COLO668 (cell line): ENCODE measurements around the gene PPP2R2C.

Source experiments
- DNase-seq: peaks from one replicate; lab custom pipeline; 2025; ENCODE audit not compliant: unreplicated experiment; lab: John Stamatoyannopoulos, UW

PPP2R2C gene

GRCh38 chr4:6316461-6317003, 155.9 kb downstream of the PPP2R2C start:
- DNase-seq = no peak

DNA sequence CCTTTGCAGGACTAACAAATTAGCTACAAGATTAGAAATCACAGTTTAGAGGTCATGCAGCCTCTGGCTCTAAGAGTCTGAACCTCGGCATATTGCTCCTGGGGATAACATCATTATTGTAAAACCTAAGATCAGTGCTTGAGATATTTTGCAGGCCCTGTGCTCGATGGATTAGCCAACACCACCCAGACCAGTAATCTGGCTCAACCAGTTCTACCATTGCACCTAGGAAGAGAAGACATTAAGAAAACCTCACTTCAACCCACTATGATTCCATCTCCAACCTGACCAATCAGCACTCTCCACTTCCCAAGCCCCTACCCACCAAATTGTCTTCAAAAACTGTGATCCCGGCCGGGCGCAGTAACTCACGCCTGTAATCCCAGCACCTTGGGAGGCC, 159.2 kb downstream of the PPP2R2C start:
- DNase-seq = no peak

DNA sequence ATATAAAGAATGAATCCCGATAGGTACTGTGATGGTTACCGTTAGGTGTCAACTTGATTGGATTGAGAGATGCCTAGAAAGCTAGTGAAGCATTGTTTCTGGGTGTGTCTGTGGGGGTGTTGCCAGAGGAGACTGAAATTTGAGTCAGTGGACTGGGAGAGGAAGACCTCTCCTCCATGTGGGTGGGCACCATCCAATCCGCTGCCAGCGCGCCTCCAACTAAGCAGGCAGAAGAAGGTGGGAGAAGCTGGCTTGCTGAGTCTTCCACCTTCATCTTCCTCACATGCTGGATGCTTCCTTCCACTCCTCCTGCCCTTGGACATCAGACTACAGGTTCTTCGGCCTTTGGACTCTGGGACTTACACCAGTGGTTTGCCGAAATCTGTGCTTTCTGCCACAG, 162.6 kb downstream of the PPP2R2C start:
- DNase-seq = no peak

DNA sequence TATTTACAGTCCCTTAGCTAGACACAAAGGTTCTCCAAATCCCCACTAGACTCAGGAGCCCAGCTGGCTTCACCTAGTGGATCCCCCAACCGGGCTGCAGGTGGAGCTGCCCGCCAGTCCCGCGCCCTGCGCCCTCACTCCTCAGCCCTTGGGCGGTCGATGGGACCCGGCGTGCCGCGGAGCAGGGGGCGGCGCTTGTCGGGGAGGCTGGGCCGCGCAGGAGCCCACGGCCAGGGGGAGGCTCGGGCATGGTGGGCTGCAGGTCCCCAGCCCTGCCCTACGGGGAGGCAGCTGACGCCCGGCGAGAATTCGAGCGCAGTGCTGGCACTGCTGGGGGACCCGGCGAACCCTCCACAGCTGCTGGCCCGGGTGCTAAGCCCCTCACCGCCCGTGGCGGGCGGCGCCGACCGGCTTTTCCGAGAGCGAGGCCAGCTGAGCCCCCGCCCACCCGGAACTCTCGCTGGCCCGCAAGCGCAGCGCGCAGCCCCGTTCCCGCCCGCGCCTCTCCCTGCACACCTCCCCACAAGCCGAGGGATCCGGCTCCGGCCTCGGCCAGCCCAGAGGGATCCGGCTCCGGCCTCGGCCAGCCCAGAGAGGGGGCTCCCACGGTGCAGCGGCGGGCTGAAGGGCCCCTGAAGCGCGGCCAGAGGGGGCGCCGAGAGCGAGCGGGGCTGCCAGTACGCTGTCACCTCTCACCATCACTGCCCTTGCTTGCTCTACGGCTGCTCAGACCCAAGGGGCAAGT, 163.3 kb downstream of the PPP2R2C start:
- peak; percentile 62 for DNase-seq

GRCh38 chr4:6307891-6308290, 164.5 kb downstream of the PPP2R2C start:
- no peak for DNase-seq

- DNase-seq = no peak
Observed at GRCh38 chr4:6307230-6307629, 165.2 kb downstream of the PPP2R2C start.

GRCh38 chr4:6306299-6306698, 166.1 kb downstream of the PPP2R2C start:
- no peak for DNase-seq

DNA sequence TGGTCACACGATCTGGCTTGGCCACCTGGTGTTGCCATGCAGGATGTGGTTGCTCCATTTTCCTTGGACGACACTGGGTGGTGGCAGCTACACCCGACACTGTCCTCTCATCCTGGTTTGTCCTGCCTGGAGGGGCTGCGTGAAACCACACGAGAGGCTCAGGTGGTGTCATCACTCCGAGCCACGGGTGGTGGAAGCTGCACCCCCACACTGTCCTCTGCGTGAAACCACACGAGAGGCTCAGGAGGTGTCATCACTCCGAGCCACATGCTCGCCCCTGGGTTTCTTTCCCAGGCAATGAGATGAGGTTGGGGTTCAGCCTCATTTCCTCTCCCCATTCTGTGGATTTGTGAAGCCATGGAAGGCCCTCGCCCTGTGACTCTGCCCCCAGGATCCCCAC, 168.5 kb downstream of the PPP2R2C start:
- no peak for DNase-seq

GRCh38 chr4:6302869-6303268, 169.5 kb downstream of the PPP2R2C start:
- DNase-seq = no peak

DNA sequence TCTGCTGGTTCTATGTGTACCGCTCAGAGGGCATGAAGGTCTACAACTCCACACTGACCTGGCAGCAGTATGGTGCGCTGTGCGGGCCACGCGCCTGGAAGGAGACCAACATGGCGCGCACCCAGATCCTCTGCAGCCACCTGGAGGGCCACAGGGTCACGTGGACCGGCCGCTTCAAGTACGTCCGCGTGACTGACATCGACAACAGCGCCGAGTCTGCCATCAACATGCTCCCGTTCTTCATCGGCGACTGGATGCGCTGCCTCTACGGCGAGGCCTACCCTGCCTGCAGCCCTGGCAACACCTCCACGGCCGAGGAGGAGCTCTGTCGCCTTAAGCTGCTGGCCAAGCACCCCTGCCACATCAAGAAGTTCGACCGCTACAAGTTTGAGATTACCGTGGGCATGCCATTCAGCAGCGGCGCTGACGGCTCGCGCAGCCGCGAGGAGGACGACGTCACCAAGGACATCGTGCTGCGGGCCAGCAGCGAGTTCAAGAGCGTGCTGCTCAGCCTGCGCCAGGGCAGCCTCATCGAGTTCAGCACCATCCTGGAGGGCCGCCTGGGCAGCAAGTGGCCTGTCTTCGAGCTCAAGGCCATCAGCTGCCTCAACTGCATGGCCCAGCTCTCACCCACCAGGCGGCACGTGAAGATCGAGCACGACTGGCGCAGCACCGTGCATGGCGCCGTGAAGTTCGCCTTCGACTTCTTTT, 170.5 kb downstream of the PPP2R2C start:
- DNase-seq = no peak

DNA sequence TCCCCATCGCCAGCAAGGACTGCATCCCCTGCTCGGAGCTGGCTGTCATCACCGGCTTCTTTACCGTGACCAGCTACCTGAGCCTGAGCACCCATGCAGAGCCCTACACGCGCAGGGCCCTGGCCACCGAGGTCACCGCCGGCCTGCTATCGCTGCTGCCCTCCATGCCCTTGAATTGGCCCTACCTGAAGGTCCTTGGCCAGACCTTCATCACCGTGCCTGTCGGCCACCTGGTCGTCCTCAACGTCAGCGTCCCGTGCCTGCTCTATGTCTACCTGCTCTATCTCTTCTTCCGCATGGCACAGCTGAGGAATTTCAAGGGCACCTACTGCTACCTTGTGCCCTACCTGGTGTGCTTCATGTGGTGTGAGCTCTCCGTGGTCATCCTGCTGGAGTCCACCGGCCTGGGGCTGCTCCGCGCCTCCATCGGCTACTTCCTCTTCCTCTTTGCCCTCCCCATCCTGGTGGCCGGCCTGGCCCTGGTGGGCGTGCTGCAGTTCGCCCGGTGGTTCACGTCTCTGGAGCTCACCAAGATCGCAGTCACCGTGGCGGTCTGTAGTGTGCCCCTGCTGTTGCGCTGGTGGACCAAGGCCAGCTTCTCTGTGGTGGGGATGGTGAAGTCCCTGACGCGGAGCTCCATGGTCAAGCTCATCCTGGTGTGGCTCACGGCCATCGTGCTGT, 171.2 kb downstream of the PPP2R2C start:
- DNase-seq = no peak

GRCh38 chr4:6300359-6300758, 172.1 kb downstream of the PPP2R2C start:
- DNase-seq = no peak

- DNase-seq = no peak
Observed at GRCh38 chr4:6299875-6300274, 172.5 kb downstream of the PPP2R2C start.

GRCh38 chr4:6298852-6299251, 173.6 kb downstream of the PPP2R2C start:
- no peak for DNase-seq

DNA sequence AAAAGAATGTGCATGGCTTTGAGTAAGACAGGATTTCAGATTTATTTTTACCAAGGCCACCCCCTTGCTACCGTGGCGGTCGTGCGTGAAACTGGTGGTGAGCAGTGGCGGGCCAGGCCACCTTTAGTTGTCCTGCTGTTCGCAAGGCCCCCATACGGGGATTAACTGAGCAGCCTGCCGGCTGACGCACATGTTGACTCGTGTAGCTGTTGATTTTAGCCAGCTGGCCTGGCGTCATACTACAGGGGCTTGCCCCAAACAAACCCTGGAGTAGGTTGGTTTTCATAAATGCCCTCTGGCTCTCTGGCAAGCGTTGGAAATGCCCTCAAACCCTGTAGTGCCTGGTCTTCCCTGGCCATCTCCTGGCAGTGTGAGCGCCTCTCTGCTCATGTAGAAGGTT, 174.4 kb downstream of the PPP2R2C start:
- no peak for DNase-seq

- DNase-seq = no peak
Observed at GRCh38 chr4:6297266-6297815, 175.1 kb downstream of the PPP2R2C start.

GRCh38 chr4:6296026-6296425, 176.4 kb downstream of the PPP2R2C start:
- no peak for DNase-seq

DNA sequence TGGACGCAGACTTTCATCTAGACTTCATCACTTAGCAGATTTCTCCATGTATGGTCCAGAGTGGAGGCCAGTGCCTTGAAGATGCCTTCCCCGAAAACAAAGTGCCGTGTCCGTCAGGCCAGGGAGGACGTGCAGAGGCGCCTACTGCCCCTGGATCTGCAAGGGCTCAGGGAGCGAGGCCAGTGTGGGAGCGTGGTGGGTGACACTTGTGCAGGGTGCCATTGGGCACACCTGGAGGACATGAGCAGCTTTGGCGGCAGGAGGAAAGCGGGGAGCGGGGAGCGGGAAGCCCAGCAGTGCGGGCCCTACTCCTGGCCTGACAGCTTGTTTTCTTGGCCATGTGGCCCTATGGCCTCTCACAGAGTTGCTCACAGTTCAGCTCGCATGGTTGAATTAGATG, 176.9 kb downstream of the PPP2R2C start:
- no peak for DNase-seq

- no peak for DNase-seq
Observed at GRCh38 chr4:6294705-6295421, 177.6 kb downstream of the PPP2R2C start.

- no peak for DNase-seq
Observed at GRCh38 chr4:6293661-6294060, 178.8 kb downstream of the PPP2R2C start.

DNA sequence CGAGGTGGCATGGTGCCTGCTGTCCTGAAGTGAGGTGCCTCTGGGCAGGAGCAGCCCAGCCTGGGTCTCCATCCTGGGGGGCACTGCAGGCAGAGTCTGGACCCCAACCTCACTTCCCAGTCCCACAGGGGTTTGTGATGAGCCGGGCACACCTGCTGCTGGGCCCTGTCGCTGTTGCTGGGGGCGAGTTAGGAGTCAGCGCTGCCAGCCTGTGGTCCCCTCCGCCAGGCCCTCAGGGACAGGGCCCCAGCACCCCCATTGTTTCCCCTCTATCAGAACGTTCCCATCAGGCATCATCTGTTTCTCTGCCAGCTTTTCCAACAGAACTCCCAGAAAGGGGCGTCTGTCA, 179.3 kb downstream of the PPP2R2C start:
- DNase-seq = no peak
